H7 (cell line): Measurements from ENCODE around the gene AUTS2. TPM values are rescaled to one million over a fixed set of nuclear protein-coding genes. Genes with fewer than 3 reads are reported as not detected.

ENCODE experiments used
- DNase-seq: peaks from one replicate; pipeline ENCODE4 v3.0.0; 2012
- H3K27me3 ChIP-seq: 2 replicates; pipeline ENCODE4 v1.6.0; 2011; ENCODE audit warnings: mild to moderate bottlenecking, low read length; ENCODE audit not compliant: control insufficient read depth, insufficient read depth
- H3K36me3 ChIP-seq: replicated peaks from 2 replicates; pipeline ENCODE4 v1.5.1; 2011; ENCODE audit warnings: low read length; ENCODE audit not compliant: control insufficient read depth, insufficient read depth
- H3K4me3 ChIP-seq: 2 replicates; pipeline ENCODE4 v1.5.1; 2011; ENCODE audit warnings: low read depth, mild to moderate bottlenecking, control low read depth, low read length, moderate library complexity; ENCODE audit not compliant: insufficient read depth
- total RNA-seq: library from RNA; depleted of rRNA; stranded (reverse); fragments of >200 nt; shearing (Covaris generic); gene quantifications from 2 replicates; pipeline ENCODE4 v1.2.3, GENCODE V29; 2014

Gene AUTS2
- total RNA-seq, 1 experiment from 2014 or later: 16.1 TPM

GRCh38 chr7:70479153-70480021 is 881.1 kb downstream of the AUTS2 start:
- Histone ChIP-seq H3K4me3 (no peak overlapping the region), H3K36me3 (no peaks in the 10 kb centered on the region)

DNA sequence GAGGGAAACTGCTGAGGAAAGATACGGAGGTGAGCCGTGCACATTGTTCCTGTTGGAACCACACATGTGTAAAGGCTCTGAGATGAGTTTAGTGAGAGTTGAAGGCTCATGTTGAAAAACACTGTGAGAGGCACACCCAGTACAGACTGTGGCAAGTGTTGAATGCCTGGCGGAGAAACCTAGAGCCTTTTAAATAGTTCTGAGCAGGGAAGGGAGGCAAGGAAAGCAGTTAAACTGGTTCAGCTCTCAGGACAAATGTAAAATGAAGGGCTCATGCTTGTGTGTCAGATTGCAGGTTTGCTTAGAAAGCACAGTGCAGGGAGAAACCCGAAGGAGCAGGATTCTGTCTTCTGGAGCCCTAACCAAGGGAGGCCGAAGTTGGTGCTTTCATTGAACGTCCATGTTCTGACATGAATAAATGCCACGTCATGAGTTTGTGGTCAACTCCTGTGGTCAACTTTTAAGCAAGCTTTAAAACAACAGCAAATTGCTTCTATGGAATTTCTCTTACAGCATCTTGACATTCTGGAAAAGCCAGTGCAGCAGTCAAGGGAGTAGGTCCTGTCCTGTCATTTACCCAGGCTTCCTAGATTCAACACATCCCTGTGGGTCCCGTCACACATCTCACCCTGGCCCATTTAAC is 882.8 kb downstream of the AUTS2 start:
- Histone ChIP-seq H3K36me3 (no peaks in the 10 kb centered on the region), H3K27me3 (no peaks in the 10 kb centered on the region), H3K4me3 (no peak overlapping the region)
- no peak for DNase-seq

More at GRCh38 chr7:70479153-70480021, 881.1 kb downstream of the AUTS2 start:
- no peak for DNase-seq
- no peaks in the 10 kb centered on the region for H3K27me3 ChIP-seq

- DNase-seq: no peak
Measured at GRCh38 chr7:70481570-70482123, 883.4 kb downstream of the AUTS2 start.

DNA sequence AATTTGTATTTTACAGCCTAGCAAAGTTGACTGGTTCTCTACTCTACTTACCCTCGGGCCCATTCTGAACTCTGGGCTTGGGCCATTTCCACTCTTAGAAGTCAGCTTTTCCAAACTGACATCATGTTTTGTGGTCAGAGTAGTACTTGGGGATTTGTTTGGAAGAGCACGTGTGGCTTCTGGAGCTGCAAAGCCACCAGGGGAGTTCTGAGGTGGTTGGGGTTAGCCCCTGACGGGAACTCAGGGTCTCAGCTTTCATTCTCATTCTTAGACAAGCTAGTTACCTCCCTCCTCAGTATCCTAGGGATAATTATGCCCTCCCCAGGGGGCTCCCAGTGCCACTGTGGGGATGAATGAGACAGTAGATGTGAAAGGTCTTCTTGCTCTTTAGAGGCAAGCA is 886.0 kb downstream of the AUTS2 start:
- Histone ChIP-seq H3K36me3 (no peaks in the 10 kb centered on the region), H3K4me3 (no peak overlapping the region), H3K27me3 (no peaks in the 10 kb centered on the region)
- DNase-seq: no peak

More at GRCh38 chr7:70481570-70482123, 883.4 kb downstream of the AUTS2 start:
- Histone ChIP-seq H3K4me3 (no peak overlapping the region), H3K36me3 (no peaks in the 10 kb centered on the region), H3K27me3 (no peaks in the 10 kb centered on the region)

- H3K27me3 ChIP-seq: no peaks in the 10 kb centered on the region
- DNase-seq: no peak
- no peak overlapping the region for H3K4me3 ChIP-seq
- no peaks in the 10 kb centered on the region for H3K36me3 ChIP-seq
Measured at GRCh38 chr7:70486977-70487376, 888.7 kb downstream of the AUTS2 start.

DNA sequence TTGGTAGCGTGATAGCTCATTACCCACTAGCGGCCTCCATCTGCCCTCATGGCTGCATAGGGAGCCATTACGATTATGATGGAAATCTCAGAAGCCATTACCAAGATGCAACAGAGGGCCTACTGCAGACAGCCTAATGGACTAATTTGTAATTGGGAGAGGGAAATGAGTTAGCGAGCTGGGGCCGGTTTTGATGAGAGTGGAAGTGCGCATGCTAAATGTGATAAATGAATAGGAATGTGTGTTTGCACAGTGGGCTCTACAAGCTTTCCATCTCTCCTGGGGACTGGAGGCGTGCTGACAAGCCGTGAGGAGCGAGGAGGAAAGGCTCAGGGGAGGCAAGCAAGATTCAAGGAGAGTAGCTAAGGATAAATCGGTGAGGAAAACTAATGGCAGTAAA is 889.2 kb downstream of the AUTS2 start:
- H3K36me3 ChIP-seq: no peaks in the 10 kb centered on the region
- no peak for DNase-seq
- no peak overlapping the region for H3K4me3 ChIP-seq
- no peaks in the 10 kb centered on the region for H3K27me3 ChIP-seq

DNA sequence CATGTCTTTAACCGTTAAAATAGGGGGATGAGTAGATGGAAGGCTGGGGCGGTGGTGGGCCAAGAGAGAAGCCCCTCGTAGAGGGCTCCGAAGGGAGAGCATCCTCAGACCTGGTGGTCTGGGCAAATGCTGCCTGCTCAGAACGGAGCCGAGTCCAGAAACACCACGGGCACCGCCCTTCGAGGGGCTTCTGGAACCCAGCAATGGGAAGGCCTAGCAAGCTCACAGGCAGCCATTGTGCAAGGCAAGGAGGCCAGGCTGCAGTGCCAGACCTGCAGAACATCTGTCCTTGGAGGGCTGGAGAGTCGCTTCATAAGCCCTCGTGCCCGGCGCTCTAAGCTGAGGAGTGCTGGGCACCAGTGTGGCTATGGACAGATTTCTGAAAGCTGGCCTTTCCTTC is 889.6 kb downstream of the AUTS2 start:
- Histone ChIP-seq H3K36me3 (no peaks in the 10 kb centered on the region), H3K27me3 (no peaks in the 10 kb centered on the region), H3K4me3 (no peak overlapping the region)
- DNase-seq: no peak

- no peaks in the 10 kb centered on the region for H3K36me3 ChIP-seq
- no peak for DNase-seq
- no peaks in the 10 kb centered on the region for H3K27me3 ChIP-seq
- no peak overlapping the region for H3K4me3 ChIP-seq
Measured at GRCh38 chr7:70489813-70490212, 891.5 kb downstream of the AUTS2 start.

DNA sequence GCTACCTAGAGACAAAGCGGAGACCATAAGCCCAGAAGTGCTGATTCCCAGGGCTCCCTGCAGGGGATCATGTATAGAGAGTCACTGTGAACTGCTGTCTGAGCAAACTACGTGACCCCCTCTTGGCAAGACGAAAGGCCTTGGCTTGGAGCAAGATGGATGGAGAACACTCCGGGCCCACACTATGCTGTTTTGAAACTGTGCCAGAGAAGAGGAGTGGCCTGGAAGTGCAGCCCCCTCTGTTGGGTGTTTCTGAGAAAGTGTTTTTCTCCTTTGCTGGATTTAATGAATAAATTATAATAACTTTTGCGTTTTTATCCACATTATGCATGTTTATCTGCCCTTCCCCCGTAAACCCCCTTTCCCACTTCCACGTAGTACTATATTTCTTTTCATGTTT is 894.4 kb downstream of the AUTS2 start:
- Histone ChIP-seq H3K36me3 (no peaks in the 10 kb centered on the region), H3K27me3 (no peaks in the 10 kb centered on the region), H3K4me3 (no peak overlapping the region)
- DNase-seq: peak; percentile 50

DNA sequence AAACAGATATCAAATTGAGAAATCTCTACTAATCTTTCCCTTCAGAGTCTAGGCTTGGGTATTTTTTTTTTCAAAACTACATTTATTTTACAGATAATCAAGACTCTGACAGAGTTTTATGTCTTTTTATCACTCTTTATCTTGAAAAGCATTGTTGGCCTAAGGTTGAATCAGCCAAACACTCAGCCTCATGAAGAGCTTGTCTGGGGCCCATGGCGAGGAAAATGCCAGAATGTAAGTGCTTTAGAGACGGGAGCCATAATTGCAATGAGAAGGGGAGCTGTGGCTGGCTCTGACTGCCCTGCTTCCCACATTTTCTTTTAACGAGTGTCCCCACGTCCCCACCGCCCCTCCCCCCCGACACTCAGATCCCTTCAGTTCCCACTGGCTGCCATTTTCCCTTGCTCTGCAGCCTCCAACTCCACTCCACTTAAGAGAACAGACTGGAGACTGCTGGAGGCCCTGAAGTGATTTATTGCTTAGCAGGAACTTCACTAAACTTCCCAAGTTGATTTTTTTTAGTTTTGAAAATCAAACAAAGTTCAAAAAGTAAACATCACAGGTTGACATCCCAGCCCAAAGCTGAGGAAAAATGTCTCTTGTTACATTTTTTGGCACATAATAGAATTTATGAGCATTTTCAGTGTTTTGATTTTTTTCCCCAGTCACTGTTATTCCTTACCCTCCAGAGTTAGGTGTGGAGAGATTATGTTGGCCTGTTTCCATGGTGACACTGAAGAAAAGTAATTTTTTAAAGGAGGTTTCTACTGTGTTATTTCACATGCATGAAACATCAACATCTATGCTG is 896.2 kb downstream of the AUTS2 start:
- no peaks in the 10 kb centered on the region for H3K36me3 ChIP-seq
- DNase-seq: no peak
- no peaks in the 10 kb centered on the region for H3K27me3 ChIP-seq
- H3K4me3 ChIP-seq: no peak overlapping the region

- DNase-seq: no peak
- Histone ChIP-seq H3K27me3 (no peaks in the 10 kb centered on the region), H3K4me3 (no peak overlapping the region), H3K36me3 (no peaks in the 10 kb centered on the region)
Measured at GRCh38 chr7:70495033-70495376, 896.7 kb downstream of the AUTS2 start.

DNA sequence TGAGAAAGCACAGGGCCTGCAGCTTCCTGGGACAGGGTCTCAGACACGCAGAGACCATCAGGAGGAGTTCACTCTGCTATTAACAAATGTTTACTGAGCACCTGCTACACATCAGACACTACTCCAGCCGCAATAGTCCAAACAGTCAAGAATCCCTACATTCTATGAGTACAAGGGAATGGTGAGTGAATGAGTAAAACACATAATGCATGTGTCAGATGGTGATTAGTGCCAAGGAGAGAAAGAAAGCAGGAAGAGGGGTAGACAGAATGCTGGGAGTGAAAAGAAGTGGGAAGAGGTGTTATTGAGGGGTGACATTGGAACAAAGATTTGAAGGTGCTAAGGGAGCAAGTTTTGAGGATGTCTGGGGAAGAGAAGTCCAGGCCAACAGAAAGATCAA is 899.5 kb downstream of the AUTS2 start:
- Histone ChIP-seq H3K4me3 (no peak overlapping the region), H3K36me3 (no peaks in the 10 kb centered on the region), H3K27me3 (no peaks in the 10 kb centered on the region)
- no peak for DNase-seq

- Histone ChIP-seq H3K36me3 (no peaks in the 10 kb centered on the region), H3K27me3 (no peaks in the 10 kb centered on the region), H3K4me3 (no peak overlapping the region)
- DNase-seq: no peak
Measured at GRCh38 chr7:70498232-70498992, 900.1 kb downstream of the AUTS2 start.

DNA sequence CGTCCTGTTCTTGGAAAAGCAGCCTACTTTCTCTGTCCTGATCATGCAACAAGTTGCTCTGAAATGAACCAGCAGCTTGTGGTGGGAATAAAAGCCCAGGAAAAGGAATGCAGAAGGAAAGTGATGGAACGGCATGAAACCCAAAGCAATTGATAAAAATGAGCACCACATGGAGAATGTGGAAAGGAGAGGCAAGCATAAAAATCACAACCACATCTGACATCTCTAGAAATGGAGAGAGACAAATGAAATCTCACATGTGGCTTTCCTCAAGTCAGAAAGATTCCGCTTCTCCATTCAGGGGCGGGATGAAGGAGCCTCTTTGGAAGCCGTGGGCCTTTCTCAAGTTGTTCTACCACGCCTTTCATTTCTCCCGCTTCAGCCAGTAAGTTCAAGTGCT is 902.0 kb downstream of the AUTS2 start:
- no peaks in the 10 kb centered on the region for H3K36me3 ChIP-seq
- H3K4me3 ChIP-seq: no peak overlapping the region
- H3K27me3 ChIP-seq: no peaks in the 10 kb centered on the region
- DNase-seq: no peak
